Mesenchymal stem cell (in vitro differentiated cells and primary cell): ENCODE measurements around the gene WWOX.

Experiments
- DNase-seq: peaks from one replicate; pipeline ENCODE4 v3.0.0-alpha.2; 2013
- H2AFZ ChIP-seq: one replicate; pipeline ENCODE4 v1.6.1; 2013; ENCODE audit warnings: low read depth, mild to moderate bottlenecking, control low read depth, inconsistent platforms, low read length, moderate library complexity
- H2AK5ac ChIP-seq: 2 replicates; pipeline ENCODE4 v1.6.1; 2013; ENCODE audit warnings: low read length, moderate library complexity, mild to moderate bottlenecking, inconsistent platforms; ENCODE audit not compliant: severe bottlenecking
- H2BK120ac ChIP-seq: one replicate; pipeline ENCODE4 v1.6.1; 2013; ENCODE audit warnings: low read depth, mild to moderate bottlenecking, inconsistent platforms, low read length, moderate library complexity
- H2BK12ac ChIP-seq, 2 experiments: one replicate each; pipeline ENCODE4 v1.6.1; 2013; ENCODE audit warnings: inconsistent platforms in 2 of 2, low read length in 2 of 2, mild to moderate bottlenecking in 2 of 2, moderate library complexity in 2 of 2, control low read depth in 1 of 2
- H2BK15ac ChIP-seq: one replicate; pipeline ENCODE4 v1.6.1; 2013; ENCODE audit warnings: mild to moderate bottlenecking, low read depth, inconsistent platforms; ENCODE audit not compliant: poor library complexity, severe bottlenecking
- H2BK5ac ChIP-seq: 2 replicates; pipeline ENCODE4 v1.6.1; 2013; ENCODE audit warnings: low read depth, mild to moderate bottlenecking, low read length, control low read depth, inconsistent platforms; ENCODE audit not compliant: poor library complexity, severe bottlenecking
- H3K14ac ChIP-seq, 2 experiments: one replicate each; pipeline ENCODE4 v1.6.1; 2013; ENCODE audit warnings: inconsistent platforms in 2 of 2, low read length in 2 of 2, control low read depth in 1 of 2, mild to moderate bottlenecking in 1 of 2, moderate library complexity in 1 of 2
- H3K18ac ChIP-seq, 2 experiments: one replicate each; pipeline ENCODE4 v1.6.1; 2013; ENCODE audit warnings: inconsistent platforms in 2 of 2, low read length in 2 of 2, control low read depth in 1 of 2, low read depth in 1 of 2, mild to moderate bottlenecking in 1 of 2
- H3K23ac ChIP-seq, 2 experiments: one replicate each; pipeline ENCODE4 v1.6.1; 2013; ENCODE audit warnings: inconsistent platforms in 2 of 2, low read length in 2 of 2, mild to moderate bottlenecking in 2 of 2, moderate library complexity in 2 of 2, control low read depth in 1 of 2
- H3K27ac ChIP-seq: 2 replicates; pipeline ENCODE4 v1.5.1; 2013; ENCODE audit warnings: mild to moderate bottlenecking, moderate library complexity, low read length, control low read depth, inconsistent platforms; ENCODE audit not compliant: poor library complexity, severe bottlenecking
- H3K27me3 ChIP-seq, 2 experiments: 2 replicates each; pipeline versions ENCODE4 v1.6.1 to v1.7.0; 2013; ENCODE audit warnings: low read length in 2 of 2, mild to moderate bottlenecking in 2 of 2, moderate library complexity in 2 of 2, control low read depth in 1 of 2, inconsistent platforms in 1 of 2; ENCODE audit not compliant: control insufficient read depth in 1 of 2, insufficient read depth in 1 of 2
- H3K36me3 ChIP-seq, 2 experiments: 2 replicates each; pipeline versions ENCODE4 v1.6.1 to v1.7.0; 2013; ENCODE audit warnings: low read length in 2 of 2, control low read depth in 1 of 2, inconsistent platforms in 1 of 2, low read depth in 1 of 2, mild to moderate bottlenecking in 1 of 2; ENCODE audit not compliant: insufficient read depth in 2 of 2, control insufficient read depth in 1 of 2
- H3K4ac ChIP-seq, 2 experiments: one replicate each; pipeline ENCODE4 v1.6.1; 2013; ENCODE audit warnings: inconsistent platforms in 2 of 2, low read length in 2 of 2, mild to moderate bottlenecking in 2 of 2, moderate library complexity in 2 of 2, control low read depth in 1 of 2, low read depth in 1 of 2
- H3K4me1 ChIP-seq: 2 replicates; pipeline ENCODE4 v1.6.1; 2013; ENCODE audit warnings: low read depth, low read length, control low read depth; ENCODE audit not compliant: control insufficient read depth, insufficient read depth
- H3K4me2 ChIP-seq: 2 replicates; pipeline ENCODE4 v1.6.1; 2013; ENCODE audit warnings: low read length, mild to moderate bottlenecking, inconsistent platforms; ENCODE audit not compliant: poor library complexity, severe bottlenecking
- H3K4me3 ChIP-seq, 2 experiments: 2 replicates each; pipeline versions ENCODE4 v1.5.1 to v1.7.0; 2013; ENCODE audit warnings: low read length in 2 of 2, mild to moderate bottlenecking in 2 of 2, control low read depth in 1 of 2, low read depth in 1 of 2; ENCODE audit not compliant: insufficient read depth in 1 of 2
- H3K79me1 ChIP-seq: replicated peaks from 2 replicates; pipeline ENCODE4 v1.6.1; 2013; ENCODE audit warnings: mild to moderate bottlenecking, control low read depth, low read length, inconsistent platforms; ENCODE audit not compliant: poor library complexity, severe bottlenecking
- H3K9ac ChIP-seq: 2 replicates; pipeline ENCODE4 v1.7.0; 2013; ENCODE audit warnings: mild to moderate bottlenecking, low read length, moderate library complexity
- H3K9me3 ChIP-seq: 2 replicates; pipeline ENCODE4 v1.7.0; 2013; ENCODE audit warnings: mild to moderate bottlenecking, low read length; ENCODE audit not compliant: control insufficient read depth
- H4K8ac ChIP-seq: one replicate; pipeline ENCODE4 v1.6.1; 2013; ENCODE audit warnings: inconsistent platforms, mild to moderate bottlenecking, low read length, moderate library complexity
- H4K91ac ChIP-seq: one replicate; pipeline ENCODE4 v1.6.1; 2013; ENCODE audit warnings: mild to moderate bottlenecking, low read length, inconsistent platforms
- WGBS: methylation state at CpG from one replicate; pipeline ENCODE4 v1.1.7; 2013; ENCODE audit warnings: mixed read lengths; 5-methylcytosine and 5-hydroxymethylcytosine counted together

The WWOX gene

GRCh38 chr16:78642621-78643285 is 543.3 kb downstream of the WWOX start:
- Histone ChIP-seq H3K27ac (no peak overlapping the region), H3K14ac (no peak overlapping the region), H3K36me3 (no peaks in the 10 kb centered on the region), H4K91ac (no peak overlapping the region), H3K9me3 (no peaks in the 10 kb centered on the region), H3K79me1 (no peaks in the 10 kb centered on the region), H3K18ac (no peak overlapping the region), H2AFZ (no peak overlapping the region), H2BK12ac (no peak overlapping the region), H3K23ac (no peak overlapping the region), H2BK5ac (no peak overlapping the region), H3K9ac (no peak overlapping the region), H3K4me2 (no peak overlapping the region), H4K8ac (no peak overlapping the region), H3K4ac (no peak overlapping the region), H2AK5ac (no peak overlapping the region), H3K4me3 (no peak overlapping the region), H2BK15ac (no peak overlapping the region), H3K4me1 (peaks cover 6% of the 10 kb centered on the region), H3K27me3 (no peaks in the 10 kb centered on the region), H2BK120ac (no peak overlapping the region)
- WGBS = 98% methylated on average over 5 of the region's 6 CpGs
- no peak for DNase-seq

DNA sequence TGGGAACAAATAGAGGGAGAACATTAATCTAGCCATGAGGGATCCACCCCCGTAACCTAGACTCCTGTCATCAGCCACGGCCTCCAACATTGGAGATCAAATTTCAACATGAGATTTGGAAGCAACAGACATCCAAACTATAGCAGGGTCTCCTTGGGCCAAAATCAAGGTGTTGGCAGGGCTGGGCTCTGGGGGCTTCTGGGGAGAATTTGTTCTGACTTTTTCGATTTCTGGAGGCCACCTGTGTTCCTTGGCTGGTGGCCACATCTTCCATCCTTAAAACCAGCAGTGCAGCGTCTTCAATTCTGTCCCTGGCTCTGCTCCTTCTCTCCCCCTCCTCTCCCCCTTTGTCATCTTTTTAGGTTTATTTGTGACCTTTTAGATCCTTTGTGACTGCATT is 546.2 kb downstream of the WWOX start:
- 95% methylated on average over 2 of the region's 4 CpGs for WGBS
- Histone ChIP-seq H2BK15ac (no peak overlapping the region), H3K36me3 (no peaks in the 10 kb centered on the region), H3K4me3 (no peak overlapping the region), H3K79me1 (no peaks in the 10 kb centered on the region), H3K18ac (no peak overlapping the region), H2BK5ac (no peak overlapping the region), H2AK5ac (peak overlapping the region; percentile 33), H3K4ac (no peak overlapping the region), H2AFZ (no peak overlapping the region), H3K4me2 (no peak overlapping the region), H3K14ac (no peak overlapping the region), H3K9ac (no peak overlapping the region), H2BK12ac (no peak overlapping the region), H4K91ac (no peak overlapping the region), H3K9me3 (no peaks in the 10 kb centered on the region), H3K4me1 (peaks cover 7% of the 10 kb centered on the region), H4K8ac (no peak overlapping the region), H3K23ac (no peak overlapping the region), H3K27me3 (no peaks in the 10 kb centered on the region), H3K27ac (no peak overlapping the region), H2BK120ac (no peak overlapping the region)
- DNase-seq = no peak

- H3K9ac ChIP-seq = no peak overlapping the region
- H3K4me2 ChIP-seq = no peak overlapping the region
- H3K4me1 ChIP-seq = peaks cover 7% of the 10 kb centered on the region
- DNase-seq = peak; percentile 13
- H2BK15ac ChIP-seq = no peak overlapping the region
- H3K4me3 ChIP-seq = no peak overlapping the region
- no peaks in the 10 kb centered on the region for H3K9me3 ChIP-seq
- no peak overlapping the region for H3K23ac ChIP-seq
- H3K14ac ChIP-seq = no peak overlapping the region
- no peak overlapping the region for H4K8ac ChIP-seq
- no peaks in the 10 kb centered on the region for H3K79me1 ChIP-seq
- no peak overlapping the region for H3K18ac ChIP-seq
- H2AK5ac ChIP-seq = no peak overlapping the region
- H2BK12ac ChIP-seq = peak overlapping the region in 1 of 2 experiments; percentile 9
- H3K27me3 ChIP-seq = no peaks in the 10 kb centered on the region
- H2AFZ ChIP-seq = no peak overlapping the region
- H3K4ac ChIP-seq = no peak overlapping the region
- 94% methylated on average over 3 of the region's 3 CpGs for WGBS
- no peak overlapping the region for H4K91ac ChIP-seq
- H3K27ac ChIP-seq = no peak overlapping the region
- no peaks in the 10 kb centered on the region for H3K36me3 ChIP-seq
- H2BK120ac ChIP-seq = no peak overlapping the region
- H2BK5ac ChIP-seq = no peak overlapping the region
These were observed 547.6 kb downstream of the WWOX start for GRCh38 chr16:78647019-78647418.

DNA sequence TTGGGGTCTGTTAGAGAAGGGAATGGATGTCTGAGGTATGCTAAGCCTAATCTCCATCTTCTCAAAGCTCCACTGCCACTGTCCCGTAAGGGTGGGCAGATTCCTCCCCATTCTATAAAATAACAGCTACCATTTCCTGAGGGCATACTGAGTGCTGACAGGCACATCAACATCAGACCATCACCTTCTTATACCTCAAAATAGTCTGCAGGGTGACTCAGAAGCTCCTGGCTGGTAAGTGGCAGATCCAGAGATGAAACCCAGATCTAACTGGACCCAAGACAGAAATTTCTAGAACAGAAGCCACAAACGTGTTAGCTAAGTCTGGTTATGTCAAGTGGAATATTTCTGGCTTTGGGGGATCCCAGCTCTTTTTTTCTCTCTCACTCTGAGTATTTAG is 548.0 kb downstream of the WWOX start:
- no peak overlapping the region for H3K9ac ChIP-seq
- no peak overlapping the region for H2BK120ac ChIP-seq
- peak overlapping the region in 1 of 2 experiments; percentile 9 for H2BK12ac ChIP-seq
- no peak overlapping the region for H3K18ac ChIP-seq
- DNase-seq = no peak
- peaks cover 4% of the 10 kb centered on the region for H3K4me1 ChIP-seq
- no peak overlapping the region for H2AFZ ChIP-seq
- no peak overlapping the region for H3K4ac ChIP-seq
- H2BK5ac ChIP-seq = no peak overlapping the region
- H3K4me2 ChIP-seq = no peak overlapping the region
- no peaks in the 10 kb centered on the region for H3K36me3 ChIP-seq
- no peak overlapping the region for H4K8ac ChIP-seq
- WGBS = 100% methylated on average over 1 of the region's 2 CpGs
- no peak overlapping the region for H2BK15ac ChIP-seq
- H3K4me3 ChIP-seq = no peak overlapping the region
- no peak overlapping the region for H3K27ac ChIP-seq
- no peak overlapping the region for H4K91ac ChIP-seq
- H3K23ac ChIP-seq = no peak overlapping the region
- no peak overlapping the region for H2AK5ac ChIP-seq
- H3K9me3 ChIP-seq = no peaks in the 10 kb centered on the region
- H3K27me3 ChIP-seq = no peaks in the 10 kb centered on the region
- no peak overlapping the region for H3K14ac ChIP-seq
- no peaks in the 10 kb centered on the region for H3K79me1 ChIP-seq
